ENCODE measurements around the gene CFAP65. TPM values are rescaled to one million over a fixed set of nuclear protein-coding genes. Genes with fewer than 3 reads are reported as not detected.

Gene CFAP65, protein sequence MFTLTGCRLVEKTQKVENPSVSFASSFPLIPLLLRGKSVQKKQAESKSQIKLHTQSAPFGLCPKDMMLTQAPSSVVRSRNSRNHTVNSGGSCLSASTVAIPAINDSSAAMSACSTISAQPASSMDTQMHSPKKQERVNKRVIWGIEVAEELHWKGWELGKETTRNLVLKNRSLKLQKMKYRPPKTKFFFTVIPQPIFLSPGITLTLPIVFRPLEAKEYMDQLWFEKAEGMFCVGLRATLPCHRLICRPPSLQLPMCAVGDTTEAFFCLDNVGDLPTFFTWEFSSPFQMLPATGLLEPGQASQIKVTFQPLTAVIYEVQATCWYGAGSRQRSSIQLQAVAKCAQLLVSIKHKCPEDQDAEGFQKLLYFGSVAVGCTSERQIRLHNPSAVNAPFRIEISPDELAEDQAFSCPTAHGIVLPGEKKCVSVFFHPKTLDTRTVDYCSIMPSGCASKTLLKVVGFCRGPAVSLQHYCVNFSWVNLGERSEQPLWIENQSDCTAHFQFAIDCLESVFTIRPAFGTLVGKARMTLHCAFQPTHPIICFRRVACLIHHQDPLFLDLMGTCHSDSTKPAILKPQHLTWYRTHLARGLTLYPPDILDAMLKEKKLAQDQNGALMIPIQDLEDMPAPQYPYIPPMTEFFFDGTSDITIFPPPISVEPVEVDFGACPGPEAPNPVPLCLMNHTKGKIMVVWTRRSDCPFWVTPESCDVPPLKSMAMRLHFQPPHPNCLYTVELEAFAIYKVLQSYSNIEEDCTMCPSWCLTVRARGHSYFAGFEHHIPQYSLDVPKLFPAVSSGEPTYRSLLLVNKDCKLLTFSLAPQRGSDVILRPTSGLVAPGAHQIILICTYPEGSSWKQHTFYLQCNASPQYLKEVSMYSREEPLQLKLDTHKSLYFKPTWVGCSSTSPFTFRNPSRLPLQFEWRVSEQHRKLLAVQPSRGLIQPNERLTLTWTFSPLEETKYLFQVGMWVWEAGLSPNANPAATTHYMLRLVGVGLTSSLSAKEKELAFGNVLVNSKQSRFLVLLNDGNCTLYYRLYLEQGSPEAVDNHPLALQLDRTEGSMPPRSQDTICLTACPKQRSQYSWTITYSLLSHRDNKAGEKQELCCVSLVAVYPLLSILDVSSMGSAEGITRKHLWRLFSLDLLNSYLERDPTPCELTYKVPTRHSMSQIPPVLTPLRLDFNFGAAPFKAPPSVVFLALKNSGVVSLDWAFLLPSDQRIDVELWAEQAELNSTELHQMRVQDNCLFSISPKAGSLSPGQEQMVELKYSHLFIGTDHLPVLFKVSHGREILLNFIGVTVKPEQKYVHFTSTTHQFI (N-terminal part only)
- 0.12 to 0.48 TPM (median 0.29 TPM) in 5 replicates for total RNA-seq (2022; extraction: Qiagen RNA extraction)

DNA sequence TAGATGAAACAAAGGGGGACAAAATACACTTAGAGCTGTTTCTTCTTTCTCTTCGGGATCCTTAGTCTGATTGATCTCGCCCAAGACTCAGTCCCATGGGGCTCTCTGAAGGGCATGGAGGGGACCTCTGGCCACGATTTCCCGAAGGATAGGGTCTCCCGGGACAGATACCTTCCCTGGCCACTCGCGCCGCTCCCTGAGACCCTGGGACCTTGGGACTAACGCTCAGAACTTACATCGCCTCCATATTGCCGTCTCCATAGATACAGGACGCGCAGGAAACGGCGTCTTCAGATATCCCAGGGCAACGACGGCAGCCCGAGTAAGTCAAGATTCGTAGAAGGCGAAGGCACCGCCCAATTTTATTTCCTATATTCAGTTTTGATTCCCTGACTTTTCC lies at the start of gene CFAP65:
Gene CFAP65, minus strand, starts transcription at position 265 of the 400 bp plus-strand sequence. CDS start 2,468 bp downstream, outside the sequence.

GRCh38 chr2:219060821-219061791 lies 19.8 kb upstream of the CFAP65 start, which contains the start of gene IHH:
Gene IHH, minus strand, starts transcription at chr2:219060921. Its CDS starts 454 bp downstream, at chr2:219060467.

DNA sequence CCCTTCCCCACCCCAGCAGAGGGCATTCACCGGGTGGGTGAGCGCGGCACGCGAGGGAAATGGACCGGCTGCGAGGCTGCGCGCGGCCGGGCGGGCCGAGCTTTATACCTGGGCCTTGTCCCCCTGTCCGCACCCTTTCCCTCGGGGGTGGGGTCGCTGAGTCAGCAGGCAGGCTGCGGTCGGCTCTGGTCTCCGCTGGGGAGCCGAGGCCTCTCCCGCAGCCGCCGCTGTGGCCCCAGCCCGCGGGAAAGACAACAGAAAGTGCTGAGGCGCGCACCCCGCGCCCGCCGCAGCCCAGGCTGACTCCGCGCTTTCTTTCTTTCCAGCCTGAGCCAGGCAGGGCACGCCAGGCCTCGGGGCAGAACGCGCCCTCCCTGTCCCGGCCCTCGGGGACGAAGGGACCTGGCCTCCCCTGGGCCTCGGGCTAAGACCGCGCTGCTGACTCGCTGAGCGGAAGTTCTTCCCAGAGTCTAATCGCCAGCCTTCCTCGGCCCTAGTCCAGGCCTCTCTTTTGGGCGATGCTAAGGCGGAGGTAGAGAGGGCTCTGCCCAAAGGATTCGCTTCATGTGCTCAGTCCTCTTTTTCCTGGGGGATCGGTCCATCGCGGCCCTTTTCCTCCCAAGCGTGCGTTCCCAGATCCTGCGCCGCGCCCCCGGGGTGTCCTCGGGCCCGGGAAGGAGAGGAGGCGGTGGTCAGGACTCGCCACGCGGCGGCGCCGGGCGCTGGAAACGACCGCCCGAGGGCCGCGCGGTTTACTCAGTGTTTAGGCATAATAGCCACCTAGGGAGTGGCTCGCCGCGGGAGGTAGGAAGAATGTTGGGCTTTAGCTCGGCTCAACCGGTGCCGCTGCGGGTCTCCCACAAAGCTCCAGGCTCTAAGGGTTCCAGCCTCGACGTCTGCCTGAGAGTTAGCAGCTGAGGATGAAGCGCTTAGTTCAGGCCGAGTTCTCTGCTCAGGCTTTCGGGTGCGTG lies 47.7 kb downstream of the CFAP65 start, which contains the start of gene CRYBA2:
Gene CRYBA2, minus strand, starts transcription at position 78 of the 971 bp plus-strand sequence. CDS start 246 bp downstream, outside the sequence.

DNA sequence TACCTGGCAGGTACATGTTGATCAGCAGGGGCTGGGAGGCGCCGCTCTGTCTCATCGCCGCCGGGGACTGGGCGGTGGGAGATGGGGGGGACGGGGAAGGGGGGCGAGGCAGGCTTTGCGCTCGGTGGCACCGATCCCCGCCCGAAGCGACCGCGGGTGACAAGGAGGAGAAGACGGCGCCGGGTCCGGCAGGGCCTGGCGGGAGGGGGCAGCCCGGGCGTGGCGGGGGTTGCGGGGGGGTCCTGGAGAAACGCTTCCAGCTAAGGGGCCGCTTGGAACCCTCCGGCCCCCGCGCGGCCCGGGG lies 56.3 kb downstream of the CFAP65 start, which contains the start of gene FEV:
Gene FEV, minus strand, starts transcription at position 164 of the 304 bp plus-strand sequence. Its CDS starts 109 bp downstream, at position 55.

DNA sequence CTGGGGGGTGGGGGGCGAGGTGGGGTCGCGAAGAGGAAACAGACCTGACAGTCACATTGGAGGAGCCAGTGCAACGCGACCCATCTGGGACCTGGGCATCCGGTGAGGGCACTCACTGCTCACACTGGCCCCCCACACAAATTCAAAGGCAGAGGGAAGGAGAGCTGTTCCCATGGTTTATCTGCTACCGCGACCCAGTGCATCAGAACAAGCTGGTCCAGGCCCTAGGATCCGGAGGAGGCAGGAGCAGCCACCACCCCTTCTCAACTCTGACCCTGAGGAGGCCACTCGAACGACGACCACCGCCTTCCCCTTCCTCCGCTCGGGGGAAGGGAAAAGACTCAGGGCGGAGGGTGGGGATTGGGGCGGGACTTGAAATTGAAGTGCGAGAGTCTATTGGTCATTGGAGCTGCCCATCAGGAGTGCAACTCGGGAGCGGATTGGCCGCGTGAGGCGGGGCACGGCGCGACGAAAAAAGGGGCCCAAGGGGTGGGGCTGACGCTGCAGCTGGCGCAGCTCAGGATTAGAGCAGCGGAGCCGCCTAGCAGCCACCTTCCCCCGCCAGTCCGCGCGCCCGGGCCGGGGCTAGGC lies 82.1 kb downstream of the CFAP65 start, which contains the start of gene CDK5R2:
Gene CDK5R2, plus strand, starts transcription at position 526 of the 591 bp plus-strand sequence. CDS start 155 bp downstream, outside the sequence.

Other genes with a start within 250 kb of the CFAP65 start
- not detected in 5 replicates for gene PRKAG3, start 209.7 kb downstream of the CFAP65 start, total RNA-seq (2022; extraction: Qiagen RNA extraction)
- gene WNT6, start 181.7 kb downstream of the CFAP65 start, total RNA-seq (2022; extraction: Qiagen RNA extraction) = 0.12 to 0.29 TPM (median 0.19 TPM) in 5 replicates
- 0.10 to 0.16 TPM (median 0.12 TPM) in 4 of 5 replicates, not detected in the other for gene WNT10A, start 160.7 kb downstream of the CFAP65 start, total RNA-seq (2022; extraction: Qiagen RNA extraction)
- 3.4 to 6.2 TPM (median 4.7 TPM) in 5 replicates for gene CDK5R2, start 81.8 kb downstream of the CFAP65 start, total RNA-seq (2022; extraction: Qiagen RNA extraction)
- gene FEV, start 56.3 kb downstream of the CFAP65 start, total RNA-seq (2022; extraction: Qiagen RNA extraction) = not detected in 5 replicates
- not detected in 5 replicates for gene CRYBA2, start 48.1 kb downstream of the CFAP65 start, total RNA-seq (2022; extraction: Qiagen RNA extraction)
- 0.30 to 0.89 TPM (median 0.53 TPM) in 5 replicates for gene IHH, start 19.4 kb upstream of the CFAP65 start, total RNA-seq (2022; extraction: Qiagen RNA extraction)
- gene NHEJ1, start 119.3 kb upstream of the CFAP65 start, total RNA-seq (2022; extraction: Qiagen RNA extraction) = 15.0 to 17.9 TPM (median 17.1 TPM) in 5 replicates
- 0.59 to 1.1 TPM (median 0.86 TPM) in 5 replicates for gene SLC23A3, start 128.5 kb upstream of the CFAP65 start, total RNA-seq (2022; extraction: Qiagen RNA extraction)
- 37.5 to 49.4 TPM (median 49.0 TPM) in 5 replicates for gene CNPPD1, start 135.4 kb upstream of the CFAP65 start, total RNA-seq (2022; extraction: Qiagen RNA extraction)
- 58.9 to 86.5 TPM (median 84.0 TPM) in 5 replicates for gene RETREG2, start 136.8 kb upstream of the CFAP65 start, total RNA-seq (2022; extraction: Qiagen RNA extraction)
- 17.4 to 22.2 TPM (median 21.2 TPM) in 5 replicates for gene ZFAND2B, start 165.3 kb upstream of the CFAP65 start, total RNA-seq (2022; extraction: Qiagen RNA extraction)
- 20.0 to 39.6 TPM (median 30.0 TPM) in 5 replicates for gene ABCB6, start 177.4 kb upstream of the CFAP65 start, total RNA-seq (2022; extraction: Qiagen RNA extraction)
- 38.4 to 49.5 TPM (median 43.9 TPM) in 5 replicates for gene ATG9A, start 188.1 kb upstream of the CFAP65 start, total RNA-seq (2022; extraction: Qiagen RNA extraction)
- gene ANKZF1, start 188.3 kb upstream of the CFAP65 start, total RNA-seq (2022; extraction: Qiagen RNA extraction) = 13.6 to 19.8 TPM (median 16.9 TPM) in 5 replicates
- 5.3 to 7.4 TPM (median 5.5 TPM) in 5 replicates for gene GLB1L, start 203.9 kb upstream of the CFAP65 start, total RNA-seq (2022; extraction: Qiagen RNA extraction)
- 28.7 to 32.1 TPM (median 29.8 TPM) in 5 replicates for gene STK16, start 204.0 kb upstream of the CFAP65 start, total RNA-seq (2022; extraction: Qiagen RNA extraction)
- gene TUBA4B, start 211.7 kb upstream of the CFAP65 start, total RNA-seq (2022; extraction: Qiagen RNA extraction) = 0.13 to 0.28 TPM (median 0.18 TPM) in 4 of 5 replicates, not detected in the other
- gene TUBA4A, start 212.4 kb upstream of the CFAP65 start, total RNA-seq (2022; extraction: Qiagen RNA extraction) = 250 to 402 TPM (median 282 TPM) in 5 replicates
- 32.8 to 43.6 TPM (median 40.5 TPM) in 5 replicates for gene DNAJB2, start 237.8 kb upstream of the CFAP65 start, total RNA-seq (2022; extraction: Qiagen RNA extraction)

Data from A549 treated with Mapracorat at 1 μM for 4 hours (cell line).